Measurements from ENCODE around the gene TMEM109.
A peak's percentile ranks its signal among the peaks of the same experiment; 100 is the strongest.

Gene TMEM109

DNA sequence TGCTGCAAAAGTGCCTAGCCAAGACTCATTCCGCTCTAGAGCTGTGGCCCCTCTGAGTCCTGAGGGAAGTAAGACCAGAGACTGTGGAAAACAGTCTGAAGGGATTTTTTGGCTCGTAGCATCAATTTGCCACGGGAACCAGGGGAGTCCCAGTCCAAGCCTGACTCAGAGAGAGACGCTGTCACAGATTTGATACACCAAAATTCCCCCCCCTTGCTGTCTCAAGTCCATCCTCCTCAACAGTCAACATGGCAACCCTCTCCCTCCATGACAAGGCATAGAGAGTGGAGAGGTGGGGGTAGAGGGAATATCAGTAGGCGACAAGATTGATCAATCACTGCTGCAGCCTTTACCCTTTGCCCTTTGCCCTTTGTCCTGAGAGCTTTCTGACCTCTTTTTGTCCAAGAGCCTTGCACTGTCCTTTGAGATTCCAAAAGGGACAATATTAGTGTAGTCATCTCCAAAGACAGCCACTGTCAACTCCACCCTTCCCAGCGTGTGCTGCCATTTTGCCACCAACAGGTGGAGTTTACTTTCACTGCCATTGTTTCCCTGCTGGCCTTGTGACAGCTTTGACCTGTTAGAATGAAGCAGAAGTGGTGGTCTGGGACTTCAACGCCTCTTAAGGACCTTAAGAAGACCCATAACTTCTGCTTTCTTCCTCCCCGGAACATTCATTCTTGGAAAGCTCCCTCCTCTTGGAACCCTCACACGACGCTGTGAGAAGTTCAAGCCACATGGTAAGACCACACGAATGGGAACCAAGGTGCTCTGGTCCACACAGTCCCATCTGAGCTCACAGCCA, 30.7 kb downstream of the TMEM109 start:
- TF ChIP-seq, protein P1, sequence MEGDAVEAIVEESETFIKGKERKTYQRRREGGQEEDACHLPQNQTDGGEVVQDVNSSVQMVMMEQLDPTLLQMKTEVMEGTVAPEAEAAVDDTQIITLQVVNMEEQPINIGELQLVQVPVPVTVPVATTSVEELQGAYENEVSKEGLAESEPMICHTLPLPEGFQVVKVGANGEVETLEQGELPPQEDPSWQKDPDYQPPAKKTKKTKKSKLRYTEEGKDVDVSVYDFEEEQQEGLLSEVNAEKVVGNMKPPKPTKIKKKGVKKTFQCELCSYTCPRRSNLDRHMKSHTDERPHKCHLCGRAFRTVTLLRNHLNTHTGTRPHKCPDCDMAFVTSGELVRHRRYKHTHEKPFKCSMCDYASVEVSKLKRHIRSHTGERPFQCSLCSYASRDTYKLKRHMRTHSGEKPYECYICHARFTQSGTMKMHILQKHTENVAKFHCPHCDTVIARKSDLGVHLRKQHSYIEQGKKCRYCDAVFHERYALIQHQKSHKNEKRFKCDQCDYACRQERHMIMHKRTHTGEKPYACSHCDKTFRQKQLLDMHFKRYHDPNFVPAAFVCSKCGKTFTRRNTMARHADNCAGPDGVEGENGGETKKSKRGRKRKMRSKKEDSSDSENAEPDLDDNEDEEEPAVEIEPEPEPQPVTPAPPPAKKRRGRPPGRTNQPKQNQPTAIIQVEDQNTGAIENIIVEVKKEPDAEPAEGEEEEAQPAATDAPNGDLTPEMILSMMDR (IDR thresholded peaks at IDR 0.05), result no peak
- DNase-seq (ENCODE audit: low spot score), result no peak
- no peak overlapping the region for H3K4me3 ChIP-seq
- no peak overlapping the region for H3K27ac ChIP-seq

GRCh38 chr11:60945295-60945667, 31.3 kb downstream of the TMEM109 start:
- no peak overlapping the region for H3K27ac ChIP-seq
- no peak for DNase-seq (ENCODE audit: low spot score)
- H3K4me3 ChIP-seq, result no peak overlapping the region
- TF ChIP-seq, protein P1 (IDR thresholded peaks at IDR 0.05), result no peak

DNA sequence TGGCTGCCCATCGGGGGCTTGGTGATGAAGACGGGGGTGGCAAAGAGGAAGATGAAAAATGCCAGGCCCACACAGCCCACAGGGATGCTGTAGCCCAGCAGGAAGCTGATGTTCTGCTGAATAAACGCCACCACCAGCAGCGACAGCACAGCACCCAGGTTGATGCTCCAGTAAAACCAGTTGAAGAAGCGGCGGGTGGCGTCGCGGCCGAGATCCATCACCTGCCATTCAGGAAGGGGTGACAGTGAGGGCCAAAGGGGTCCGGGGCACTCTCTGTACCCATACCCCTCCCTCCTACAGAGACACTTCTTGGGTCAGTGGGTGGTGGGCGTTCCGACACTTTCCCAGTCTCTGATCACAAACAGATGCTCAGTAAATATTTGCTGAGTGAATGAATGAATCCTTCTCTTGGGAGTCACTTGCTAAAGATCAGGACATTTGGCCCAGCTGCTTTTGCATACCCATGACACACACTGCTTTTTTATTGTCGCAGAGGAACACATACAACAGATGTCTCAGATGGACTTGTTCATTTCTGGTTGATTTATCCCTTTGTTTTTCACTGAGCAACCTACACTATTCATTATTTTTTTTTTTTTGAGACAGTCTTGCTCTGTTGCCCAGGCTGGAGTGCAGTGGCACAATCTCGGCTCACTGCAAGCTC, 32.8 kb downstream of the TMEM109 start:
- no peak overlapping the region for H3K27ac ChIP-seq
- DNase-seq (ENCODE audit: low spot score), result no peak
- H3K4me3 ChIP-seq, result no peak overlapping the region
- TF ChIP-seq, protein P1 (IDR thresholded peaks at IDR 0.05), result no peak

- Histone ChIP-seq H3K4me3 (no peak overlapping the region), H3K27ac (no peak overlapping the region)
- TF ChIP-seq, protein P1 (IDR thresholded peaks at IDR 0.05), result no peak
- no peak for DNase-seq (ENCODE audit: low spot score)
These were observed 33.7 kb downstream of the TMEM109 start for GRCh38 chr11:60947700-60948099.

- H3K4me3 ChIP-seq, result no peak overlapping the region
- no peak for DNase-seq (ENCODE audit: low spot score)
- TF ChIP-seq, protein P1 (IDR thresholded peaks at IDR 0.05), result no peak
- H3K27ac ChIP-seq, result no peak overlapping the region
These were observed 34.3 kb downstream of the TMEM109 start for GRCh38 chr11:60948250-60948649.

GRCh38 chr11:60950024-60950423, 36.1 kb downstream of the TMEM109 start:
- DNase-seq (ENCODE audit: low spot score), result no peak
- TF ChIP-seq, protein P1 (IDR thresholded peaks at IDR 0.05), result no peak
- Histone ChIP-seq H3K4me3 (peak overlapping the region; percentile 69), H3K27ac (peak overlapping the region in 1 of 2 donors; percentile 56)
